Panc1 (cell line): ENCODE data around the gene BEGAIN. TPM values are rescaled to one million over a fixed set of nuclear protein-coding genes. Genes with fewer than 3 reads are reported as not detected.
"Not testable (repeated sequence)": the region's sequence is repeated elsewhere in the genome, so short reads cannot be mapped to it uniquely, and the experiment has no call there.

Experiments used
- ATAC-seq: fragments of 200-7000 bp; cut with Tn5 transposase; 2 replicates; pipeline ENCODE4 v1.9.1; 2020; ENCODE audit warnings: mild to moderate bottlenecking, moderate library complexity
- BruUV-seq: library from RNA; stranded (reverse); fragments of 400-500 nt; replicated peaks from 2 replicates; lab custom pipeline; 2021; lab: Mats Ljungman, UMichigan
- CTCF ChIA-PET: fragments of 300-600 bp; sonication (Branson Sonifier 250); formaldehyde crosslinking; loops from one replicate; lab custom pipeline; 2022; ENCODE audit warnings: antibody characterized with exemption; lab: Charles Lee
- POLR2A ChIA-PET: fragments of 300-600 bp; sonication (Branson Sonifier 250); formaldehyde crosslinking; loops from one replicate; lab custom pipeline; 2022; ENCODE audit warnings: antibody characterized with exemption; lab: Charles Lee
- DNase-seq: peaks from one replicate; pipeline ENCODE4 v3.0.0-alpha.2; 2010; ENCODE audit warnings: low read depth, low spot score
- H3K27ac ChIP-seq: 2 replicates; pipeline ENCODE4 v1.5.1; 2011; ENCODE audit warnings: mild to moderate bottlenecking, low read length, inconsistent platforms
- H3K27me3 ChIP-seq: fragments of 200-500 bp; sonication (Bioruptor generic); 2 replicates; pipeline ENCODE4 v1.6.0; 2014; ENCODE audit warnings: low read length, inconsistent platforms; ENCODE audit not compliant: control insufficient read depth, insufficient read depth
- H3K36me3 ChIP-seq: fragments of 200-500 bp; sonication (Bioruptor generic); 2 replicates; pipeline ENCODE4 v1.5.1; 2014; ENCODE audit warnings: inconsistent platforms, mild to moderate bottlenecking, low read length, moderate library complexity; ENCODE audit not compliant: control insufficient read depth, insufficient read depth
- H3K4me1 ChIP-seq: 2 replicates; pipeline ENCODE4 v1.5.1; 2011; ENCODE audit warnings: inconsistent platforms, mild to moderate bottlenecking, low read length, moderate library complexity; ENCODE audit not compliant: control insufficient read depth, insufficient read depth
- H3K4me3 ChIP-seq, 2 experiments: 2 replicates each; pipeline ENCODE4 v1.5.1; 2011 to 2012; ENCODE audit warnings: low read depth in 2 of 2, low read length in 2 of 2, mild to moderate bottlenecking in 2 of 2, inconsistent platforms in 1 of 2, moderate library complexity in 1 of 2
- H3K9me3 ChIP-seq: fragments of 200-500 bp; sonication (Bioruptor generic); 2 replicates; pipeline ENCODE4 v1.5.1; 2014; ENCODE audit warnings: low read depth, mild to moderate bottlenecking, inconsistent platforms, low read length, moderate library complexity; ENCODE audit not compliant: control insufficient read depth, insufficient read depth
- POLR2AphosphoS5 ChIP-seq: IDR thresholded peaks from 2 replicates; pipeline ENCODE4 v1.6.1; 2012; ENCODE audit warnings: mild to moderate bottlenecking, low read depth, low read length, moderate library complexity
- SIN3A ChIP-seq: IDR thresholded peaks from 2 replicates; pipeline ENCODE4 v1.6.1; 2012; ENCODE audit warnings: low read depth, mild to moderate bottlenecking, low read length, moderate library complexity, borderline replicate concordance; ENCODE audit not compliant: insufficient read depth
- TCF7L2 ChIP-seq: IDR thresholded peaks from 2 replicates; pipeline ENCODE4 v1.6.1; 2011; ENCODE audit warnings: mild to moderate bottlenecking, low read depth, low read length, inconsistent platforms
- in situ Hi-C: cut with HindIII; loops from 2 replicates; pipeline ENCODE4 v1.10.0; 2016; ENCODE audit warnings: low sequenced_read_pairs, low pct_unique_long_range_greater_than_20kb
- intact Hi-C: fragments of 100-400 bp; cut with micrococcal nuclease; formaldehyde crosslinking; loops from one replicate; pipeline ENCODE4 v1.10.0; 2022; ENCODE audit not compliant: unreplicated experiment
- total RNA-seq: library from RNA; stranded (reverse); gene quantifications from one replicate; pipeline ENCODE4 v1.2.1, GENCODE V29; 2021; ENCODE audit not compliant: unreplicated experiment
- TF ChIP-seq, protein P1 (sequence below): fragments of 450-650 bp; IDR thresholded peaks from 2 replicates; pipeline ENCODE4 v1.5.1; 2017; ENCODE audit warnings: mild to moderate bottlenecking
- TF ChIP-seq, protein P2 (sequence below), 2 experiments: IDR thresholded peaks; 2 replicates each; pipeline ENCODE4 v1.6.1; 2011 to 2012; ENCODE audit warnings: low read depth in 2 of 2, control low read depth in 1 of 2, low read length in 1 of 2, mild to moderate bottlenecking in 1 of 2, moderate library complexity in 1 of 2; ENCODE audit not compliant: insufficient read depth in 1 of 2

The BEGAIN gene
- total RNA-seq, 1 experiment from 2014 or later, result 26.5 TPM

DNA sequence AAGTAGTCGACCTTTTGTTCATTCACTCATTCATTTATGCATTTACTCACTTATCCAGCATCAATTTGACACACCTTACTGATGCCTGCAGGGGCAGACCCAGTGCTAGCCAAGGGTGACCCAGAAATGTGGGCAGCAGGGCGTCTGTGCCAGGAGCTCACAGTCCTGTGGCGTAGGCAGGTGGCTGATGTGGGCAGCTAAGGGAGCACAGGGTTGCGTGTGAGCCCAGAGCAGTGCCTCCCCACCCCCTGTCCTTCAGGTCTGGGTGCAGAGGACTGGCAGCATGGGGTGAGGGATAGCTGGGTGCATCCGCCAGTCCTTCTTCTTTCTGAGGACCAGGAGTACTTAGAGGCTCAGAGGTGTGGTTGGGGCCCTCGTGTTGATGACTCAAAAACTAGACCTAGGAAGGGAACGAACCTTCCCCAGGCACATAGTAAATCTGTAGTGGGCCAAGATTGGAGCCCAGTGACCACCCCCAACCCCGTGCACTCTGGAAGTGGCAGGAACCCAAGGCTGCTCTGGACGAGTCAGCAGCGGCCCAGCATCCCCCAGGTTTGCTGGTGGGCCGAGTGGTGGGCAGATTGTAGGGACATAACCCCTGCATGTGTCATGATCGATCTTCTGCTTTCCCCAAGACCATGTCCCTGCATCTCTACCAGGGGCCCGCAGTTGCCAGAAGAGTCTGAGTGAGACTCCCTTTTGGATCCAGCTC lies 63.9 kb downstream of the BEGAIN start:
- CTCF ChIA-PET, result no interaction called here
- H3K4me1 ChIP-seq, result no peaks in the 10 kb centered on the region; the same call in 1 of the 2 replicates
- POLR2A ChIA-PET, result no interaction called here
- ATAC-seq (0 out of 2 replicates have a peak, but pooled peaks have one; percentile 13), DNase-seq (no peak)
- intact Hi-C loops (loop anchor here (10.0 kb wide), 1 partner anchor 78 kb away; no protein-coding TSS in a partner anchor), in situ Hi-C loops (no loop called here)
- H3K27me3 ChIP-seq, result no peaks in the 10 kb centered on the region
- TF ChIP-seq, protein P1, sequence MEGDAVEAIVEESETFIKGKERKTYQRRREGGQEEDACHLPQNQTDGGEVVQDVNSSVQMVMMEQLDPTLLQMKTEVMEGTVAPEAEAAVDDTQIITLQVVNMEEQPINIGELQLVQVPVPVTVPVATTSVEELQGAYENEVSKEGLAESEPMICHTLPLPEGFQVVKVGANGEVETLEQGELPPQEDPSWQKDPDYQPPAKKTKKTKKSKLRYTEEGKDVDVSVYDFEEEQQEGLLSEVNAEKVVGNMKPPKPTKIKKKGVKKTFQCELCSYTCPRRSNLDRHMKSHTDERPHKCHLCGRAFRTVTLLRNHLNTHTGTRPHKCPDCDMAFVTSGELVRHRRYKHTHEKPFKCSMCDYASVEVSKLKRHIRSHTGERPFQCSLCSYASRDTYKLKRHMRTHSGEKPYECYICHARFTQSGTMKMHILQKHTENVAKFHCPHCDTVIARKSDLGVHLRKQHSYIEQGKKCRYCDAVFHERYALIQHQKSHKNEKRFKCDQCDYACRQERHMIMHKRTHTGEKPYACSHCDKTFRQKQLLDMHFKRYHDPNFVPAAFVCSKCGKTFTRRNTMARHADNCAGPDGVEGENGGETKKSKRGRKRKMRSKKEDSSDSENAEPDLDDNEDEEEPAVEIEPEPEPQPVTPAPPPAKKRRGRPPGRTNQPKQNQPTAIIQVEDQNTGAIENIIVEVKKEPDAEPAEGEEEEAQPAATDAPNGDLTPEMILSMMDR, result no peak
- TF ChIP-seq SIN3A, result no peak
- no peak overlapping the region for H3K4me3 ChIP-seq
- H3K9me3 ChIP-seq, result no peaks in the 10 kb centered on the region
- BruUV-seq, result no TSS peak
- H3K27ac ChIP-seq, result peak overlapping the region; percentile 51
- H3K36me3 ChIP-seq, result no peaks in the 10 kb centered on the region

DNA sequence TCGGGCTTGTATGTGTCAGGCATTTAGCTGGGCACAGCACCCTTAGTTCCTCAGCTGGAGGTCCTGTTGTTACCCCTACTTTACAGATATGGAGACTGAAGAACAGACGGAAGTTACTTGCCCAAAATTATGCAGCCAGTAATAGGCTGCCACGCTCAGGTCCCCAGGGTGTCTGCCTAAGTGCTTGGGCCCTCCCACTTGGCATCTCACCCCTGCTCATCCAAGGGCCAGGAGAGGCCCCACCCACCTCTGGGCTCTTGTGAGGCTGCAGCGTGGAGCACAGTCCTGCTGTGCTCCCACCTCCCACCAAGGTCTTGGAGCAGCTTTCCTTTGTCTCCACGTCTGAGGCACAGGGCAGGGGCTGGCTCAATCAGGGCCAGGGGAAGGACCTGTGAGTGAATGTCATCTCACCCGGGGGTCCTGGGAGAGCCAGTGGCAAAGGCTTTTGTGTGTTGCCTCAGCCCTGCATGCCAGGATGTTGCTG lies 64.6 kb downstream of the BEGAIN start:
- intact Hi-C loops, result loop anchor here (10.0 kb wide), 1 partner anchor 78 kb away; no protein-coding TSS in a partner anchor
- BruUV-seq, result no TSS peak
- Histone ChIP-seq H3K36me3 (no peaks in the 10 kb centered on the region), H3K27ac (peak overlapping the region; percentile 51; the same call in 1 of the 2 replicates), H3K4me3 (no peak overlapping the region), H3K4me1 (no peaks in the 10 kb centered on the region; the same call in none of the 2 replicates), H3K27me3 (no peaks in the 10 kb centered on the region), H3K9me3 (no peaks in the 10 kb centered on the region)
- CTCF ChIA-PET, result no interaction called here
- in situ Hi-C loops, result no loop called here
- ATAC-seq (no peak), DNase-seq (no peak)
- TF ChIP-seq, protein P1, result no peak
- TF ChIP-seq TCF7L2 (no peak), POLR2AphosphoS5 (no peak), SIN3A (no peak)
- TF ChIP-seq, protein P2, sequence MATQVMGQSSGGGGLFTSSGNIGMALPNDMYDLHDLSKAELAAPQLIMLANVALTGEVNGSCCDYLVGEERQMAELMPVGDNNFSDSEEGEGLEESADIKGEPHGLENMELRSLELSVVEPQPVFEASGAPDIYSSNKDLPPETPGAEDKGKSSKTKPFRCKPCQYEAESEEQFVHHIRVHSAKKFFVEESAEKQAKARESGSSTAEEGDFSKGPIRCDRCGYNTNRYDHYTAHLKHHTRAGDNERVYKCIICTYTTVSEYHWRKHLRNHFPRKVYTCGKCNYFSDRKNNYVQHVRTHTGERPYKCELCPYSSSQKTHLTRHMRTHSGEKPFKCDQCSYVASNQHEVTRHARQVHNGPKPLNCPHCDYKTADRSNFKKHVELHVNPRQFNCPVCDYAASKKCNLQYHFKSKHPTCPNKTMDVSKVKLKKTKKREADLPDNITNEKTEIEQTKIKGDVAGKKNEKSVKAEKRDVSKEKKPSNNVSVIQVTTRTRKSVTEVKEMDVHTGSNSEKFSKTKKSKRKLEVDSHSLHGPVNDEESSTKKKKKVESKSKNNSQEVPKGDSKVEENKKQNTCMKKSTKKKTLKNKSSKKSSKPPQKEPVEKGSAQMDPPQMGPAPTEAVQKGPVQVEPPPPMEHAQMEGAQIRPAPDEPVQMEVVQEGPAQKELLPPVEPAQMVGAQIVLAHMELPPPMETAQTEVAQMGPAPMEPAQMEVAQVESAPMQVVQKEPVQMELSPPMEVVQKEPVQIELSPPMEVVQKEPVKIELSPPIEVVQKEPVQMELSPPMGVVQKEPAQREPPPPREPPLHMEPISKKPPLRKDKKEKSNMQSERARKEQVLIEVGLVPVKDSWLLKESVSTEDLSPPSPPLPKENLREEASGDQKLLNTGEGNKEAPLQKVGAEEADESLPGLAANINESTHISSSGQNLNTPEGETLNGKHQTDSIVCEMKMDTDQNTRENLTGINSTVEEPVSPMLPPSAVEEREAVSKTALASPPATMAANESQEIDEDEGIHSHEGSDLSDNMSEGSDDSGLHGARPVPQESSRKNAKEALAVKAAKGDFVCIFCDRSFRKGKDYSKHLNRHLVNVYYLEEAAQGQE (IDR thresholded peaks at IDR 0.05; ENCODE audit: insufficient read depth in 1 of 2, low read depth in 2 of 2, low read length in 1 of 2), result no peak
- POLR2A ChIA-PET, result no interaction called here

DNA sequence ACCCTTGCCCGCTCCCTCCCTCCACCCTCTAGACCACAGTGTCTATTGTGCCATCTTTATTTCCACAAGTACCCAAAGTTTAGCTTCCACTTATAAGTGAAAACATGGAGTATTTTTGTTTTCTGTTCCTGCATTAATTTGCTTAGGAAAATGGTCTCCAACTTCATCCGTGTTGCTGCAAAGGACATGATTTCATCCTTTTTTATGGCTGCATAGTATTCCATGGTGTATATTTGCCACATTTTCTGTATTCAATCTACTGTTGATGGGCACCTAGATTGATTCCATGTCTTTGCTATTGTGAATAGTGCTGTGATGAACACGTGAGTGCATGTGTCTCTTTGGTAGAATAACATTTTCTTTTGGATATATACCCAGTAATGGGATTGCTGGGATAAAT lies 81.2 kb downstream of the BEGAIN start:
- POLR2A ChIA-PET, H3K36me3 ChIP-seq, intact Hi-C loops, H3K4me1 ChIP-seq, in situ Hi-C loops, DNase-seq, BruUV-seq, H3K27me3 ChIP-seq, CTCF ChIA-PET, ATAC-seq, H3K4me3 ChIP-seq, H3K27ac ChIP-seq: not testable (repeated sequence)
- peaks cover 15% of the 10 kb centered on the region; the same call in 1 of the 2 replicates for H3K9me3 ChIP-seq
